SH-SY5Y (cell line): ENCODE data around the gene COMMD10.

Experiments used
- GATA2 ChIP-seq: IDR thresholded peaks from 2 replicates; pipeline ENCODE4 v1.6.1; 2011; ENCODE audit warnings: mild to moderate bottlenecking, low read depth, low read length
- GATA3 ChIP-seq: IDR thresholded peaks from 2 replicates; pipeline ENCODE4 v1.6.1; 2011; ENCODE audit warnings: low read depth, mild to moderate bottlenecking, low read length, moderate library complexity

- TF ChIP-seq GATA2 (no peak), GATA3 (no peak)
Observed at GRCh38 chr5:116318091-116318854, 233.4 kb downstream of the COMMD10 start.
